Right forelimb (tissue), 1 donor: ENCODE data around the gene PLEKHH3.

Experiments used
- DNase-seq: peaks from one replicate; pipeline ENCODE4 v3.0.0-alpha.2; 2018

Gene PLEKHH3

GRCh38 chr17:42676424-42677011 lies at the start of gene PLEKHH3:
TSS of gene PLEKHH3 (minus strand) at chr17:42676994. CDS start at chr17:42676563, 431 bp downstream.
- no peak for DNase-seq

GRCh38 chr17:42725143-42725542 lies 48.3 kb upstream of the PLEKHH3 start:
- no peak for DNase-seq

- DNase-seq = no peak
Measured at GRCh38 chr17:42723636-42724035, 46.8 kb upstream of the PLEKHH3 start.

- no peak for DNase-seq
Measured at GRCh38 chr17:42720996-42721583, 44.3 kb upstream of the PLEKHH3 start.

GRCh38 chr17:42709561-42709960 lies 32.8 kb upstream of the PLEKHH3 start:
- DNase-seq = no peak

- no peak for DNase-seq
Measured at GRCh38 chr17:42708588-42708987, 31.8 kb upstream of the PLEKHH3 start.

GRCh38 chr17:42706732-42707131 lies 29.9 kb upstream of the PLEKHH3 start:
- no peak for DNase-seq

- no peak for DNase-seq
Measured at GRCh38 chr17:42704837-42705494, 28.2 kb upstream of the PLEKHH3 start.

- no peak for DNase-seq
Measured at GRCh38 chr17:42704490-42704836, 27.7 kb upstream of the PLEKHH3 start.

GRCh38 chr17:42702446-42702845 lies 25.7 kb upstream of the PLEKHH3 start:
- DNase-seq = no peak

- DNase-seq = no peak
Measured at GRCh38 chr17:42700586-42701289, 23.9 kb upstream of the PLEKHH3 start.

GRCh38 chr17:42699415-42699740 lies 22.6 kb upstream of the PLEKHH3 start:
- no peak for DNase-seq

GRCh38 chr17:42698736-42699414 lies 22.1 kb upstream of the PLEKHH3 start:
- DNase-seq = no peak

GRCh38 chr17:42697108-42697811 lies 20.5 kb upstream of the PLEKHH3 start:
- DNase-seq = no peak

GRCh38 chr17:42695500-42695899 lies 18.7 kb upstream of the PLEKHH3 start:
- DNase-seq = no peak

- DNase-seq = no peak
Measured at GRCh38 chr17:42694524-42694923, 17.7 kb upstream of the PLEKHH3 start.

- no peak for DNase-seq
Measured at GRCh38 chr17:42692489-42692888, 15.7 kb upstream of the PLEKHH3 start.

GRCh38 chr17:42691021-42691545 lies 14.3 kb upstream of the PLEKHH3 start:
- DNase-seq = no peak

GRCh38 chr17:42690596-42690995 lies 13.8 kb upstream of the PLEKHH3 start:
- DNase-seq = no peak

GRCh38 chr17:42687707-42688320 lies 11.0 kb upstream of the PLEKHH3 start:
- DNase-seq = no peak

- DNase-seq = no peak
Measured at GRCh38 chr17:42686520-42687128, 9.8 kb upstream of the PLEKHH3 start.

GRCh38 chr17:42685831-42686230 lies 9.0 kb upstream of the PLEKHH3 start:
- DNase-seq = no peak
